ENCODE measurements around the gene CNIH3.
"Not testable (repeated sequence)": the region's sequence is repeated elsewhere in the genome, so short reads cannot be mapped to it uniquely, and the experiment has no call there.

Gene CNIH3

GRCh38 chr1:224615861-224616755, at the start of gene CNIH3:
Gene CNIH3, plus strand, starts transcription at chr1:224616317. Its CDS starts 858 bp downstream, at chr1:224617175.
- H3K4me3 ChIP-seq = peak within 1 kb of the TSS; percentile 24 to 54 (median 26)
- peak within 1 kb of the TSS in 1 of 21 experiments; percentile 50 for H3K27ac ChIP-seq

- not testable (repeated sequence) for H3K4me3 ChIP-seq, H3K27ac ChIP-seq
These were observed 49.6 kb upstream of the CNIH3 start for GRCh38 chr1:224566492-224566891.

- Histone ChIP-seq H3K27ac (no peak overlapping the region), H3K4me3 (no peak overlapping the region)
These were observed 46.8 kb upstream of the CNIH3 start for GRCh38 chr1:224569276-224569675.

- H3K27ac ChIP-seq, H3K4me3 ChIP-seq: not testable (repeated sequence)
These were observed 44.1 kb upstream of the CNIH3 start for GRCh38 chr1:224571975-224572374.

GRCh38 chr1:224579526-224579925, 36.6 kb upstream of the CNIH3 start:
- no peak overlapping the region for H3K27ac ChIP-seq
- H3K4me3 ChIP-seq = no peak overlapping the region

- H3K27ac ChIP-seq = no peak overlapping the region
- H3K4me3 ChIP-seq = no peak overlapping the region
These were observed 36.1 kb upstream of the CNIH3 start for GRCh38 chr1:224580006-224580405.

- Histone ChIP-seq H3K27ac (no peak overlapping the region), H3K4me3 (no peak overlapping the region)
These were observed 34.1 kb upstream of the CNIH3 start for GRCh38 chr1:224582041-224582440.

- H3K4me3 ChIP-seq = no peak overlapping the region
- no peak overlapping the region for H3K27ac ChIP-seq
These were observed 32.3 kb upstream of the CNIH3 start for GRCh38 chr1:224583774-224584173.

GRCh38 chr1:224585051-224585450, 31.1 kb upstream of the CNIH3 start:
- H3K4me3 ChIP-seq = no peak overlapping the region

GRCh38 chr1:224587051-224587450, 29.1 kb upstream of the CNIH3 start:
- Histone ChIP-seq H3K27ac (no peak overlapping the region), H3K4me3 (no peak overlapping the region)

More at GRCh38 chr1:224585051-224585450, 31.1 kb upstream of the CNIH3 start:
- no peak overlapping the region for H3K27ac ChIP-seq

GRCh38 chr1:224588515-224588914, 27.6 kb upstream of the CNIH3 start:
- Histone ChIP-seq H3K27ac (no peak overlapping the region), H3K4me3 (no peak overlapping the region)

- Histone ChIP-seq H3K27ac (no peak overlapping the region), H3K4me3 (no peak overlapping the region)
These were observed 27.1 kb upstream of the CNIH3 start for GRCh38 chr1:224589006-224589405.

GRCh38 chr1:224591326-224591725, 24.8 kb upstream of the CNIH3 start:
- no peak overlapping the region for H3K27ac ChIP-seq

GRCh38 chr1:224592636-224593582, 23.2 kb upstream of the CNIH3 start:
- Histone ChIP-seq H3K27ac (peak overlapping the region in 3 of 21 experiments; percentile 7 to 34 (median 25)), H3K4me3 (no peak overlapping the region)

More at GRCh38 chr1:224591326-224591725, 24.8 kb upstream of the CNIH3 start:
- no peak overlapping the region for H3K4me3 ChIP-seq

GRCh38 chr1:224594360-224594759, 21.8 kb upstream of the CNIH3 start:
- H3K27ac ChIP-seq = no peak overlapping the region
- no peak overlapping the region for H3K4me3 ChIP-seq

- no peak overlapping the region for H3K27ac ChIP-seq
These were observed 21.3 kb upstream of the CNIH3 start for GRCh38 chr1:224594851-224595250.

GRCh38 chr1:224605482-224606181, 10.5 kb upstream of the CNIH3 start:
- no peak overlapping the region for H3K4me3 ChIP-seq

More at GRCh38 chr1:224594851-224595250, 21.3 kb upstream of the CNIH3 start:
- no peak overlapping the region for H3K4me3 ChIP-seq

GRCh38 chr1:224607188-224608148, 8.6 kb upstream of the CNIH3 start:
- Histone ChIP-seq H3K4me3 (no peak overlapping the region), H3K27ac (no peak overlapping the region)

More at GRCh38 chr1:224605482-224606181, 10.5 kb upstream of the CNIH3 start:
- no peak overlapping the region for H3K27ac ChIP-seq

Data from skin epidermis (tissue), 12 donors.